MCF 10A (cell line): ENCODE data around the gene YARS1. TPM values are rescaled to one million over a fixed set of nuclear protein-coding genes. Genes with fewer than 3 reads are reported as not detected.

Experiments
- BruUV-seq: library from RNA; stranded (reverse); fragments of 400-500 nt; replicated peaks from 2 replicates; lab custom pipeline; 2021; lab: Mats Ljungman, UMichigan
- CTCF ChIA-PET: fragments of 300-600 bp; sonication (Branson Sonifier 250); formaldehyde crosslinking; extraction: SDS; loops from one replicate; lab custom pipeline; 2021; ENCODE audit warnings: antibody characterized with exemption, inconsistent platforms; lab: Yijun Ruan, JAX
- POLR2A ChIA-PET: fragments of 300-600, 350-650 bp; sonication (Branson Sonifier 250); formaldehyde crosslinking; extraction: SDS; loops from one replicate; lab custom pipeline; 2020; ENCODE audit warnings: antibody characterized with exemption, inconsistent platforms; lab: Yijun Ruan, JAX
- DNase-seq: peaks from one replicate; pipeline ENCODE4 v3.0.0-alpha.2; 2018; ENCODE audit not compliant: unreplicated experiment
- H3K27ac Mint-ChIP-seq: one replicate; pipeline ENCODE4 v1.8.0; 2022; ENCODE audit warnings: mild to moderate bottlenecking, low read depth, mixed read lengths; ENCODE audit not compliant: unreplicated experiment
- H3K27me3 Mint-ChIP-seq: one replicate; pipeline ENCODE4 v1.8.0; 2022; ENCODE audit warnings: mixed read lengths; ENCODE audit not compliant: insufficient read depth, unreplicated experiment
- H3K36me3 Mint-ChIP-seq: one replicate; pipeline ENCODE4 v1.8.0; 2022; ENCODE audit warnings: mild to moderate bottlenecking, moderate library complexity, mixed read lengths; ENCODE audit not compliant: insufficient read depth, unreplicated experiment
- H3K4me1 Mint-ChIP-seq: one replicate; pipeline ENCODE4 v1.8.0; 2022; ENCODE audit warnings: mixed read lengths; ENCODE audit not compliant: insufficient read depth, unreplicated experiment
- H3K4me3 Mint-ChIP-seq: one replicate; pipeline ENCODE4 v1.8.0; 2022; ENCODE audit warnings: mild to moderate bottlenecking, moderate library complexity, mixed read lengths; ENCODE audit not compliant: unreplicated experiment
- H3K9me3 Mint-ChIP-seq: one replicate; pipeline ENCODE4 v1.8.0; 2022; ENCODE audit warnings: mixed read lengths; ENCODE audit not compliant: unreplicated experiment
- CTCF ChIP-seq: fragments of 200-600 bp; IDR thresholded peaks from one replicate; pipeline ENCODE4 v1.8.0; 2022; ENCODE audit warnings: antibody characterized with exemption, mild to moderate bottlenecking; ENCODE audit not compliant: unreplicated experiment
- intact Hi-C: fragments of 100-400 bp; cut with micrococcal nuclease; formaldehyde crosslinking; loops from 2 replicates; pipeline ENCODE4 v1.14.1; 2022
- total RNA-seq: library from RNA; stranded (reverse); gene quantifications from 2 replicates; pipeline ENCODE4 v1.2.3, GENCODE V29; 2022

Gene YARS1
- total RNA-seq, 1 experiment from 2014 or later = 372 TPM

DNA sequence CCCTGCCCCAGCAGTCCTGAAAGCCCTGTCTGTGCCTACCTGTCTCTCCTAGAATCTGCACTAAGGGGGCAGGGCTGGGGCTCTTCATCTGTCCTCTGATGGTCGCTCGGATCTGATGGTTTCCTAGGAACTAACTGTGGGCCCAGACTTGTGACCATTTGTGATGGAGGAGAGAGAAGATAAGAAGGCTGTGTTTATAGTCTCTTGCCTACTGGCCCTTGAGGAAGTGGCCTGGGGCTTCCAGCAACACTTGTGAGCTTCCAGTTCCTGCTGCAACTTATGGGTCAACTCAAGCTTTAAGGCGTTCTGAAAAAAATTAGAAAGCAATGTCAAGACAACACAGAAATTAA is 61.4 kb downstream of the YARS1 start:
- TF ChIP-seq CTCF = no peak
- ChIA-PET POLR2A (interaction anchor here (0.7 to 9.8 kb wide), 11 partner anchors 12 to 105 kb away, joined by 3 to 70 read pairs (median 10); partner anchors contain the start of genes RBBP4, S100PBP and YARS1), CTCF (interaction anchor here (0.9 to 1.7 kb wide), 6 partner anchors 12 to 50 kb away, joined by 3 to 11 read pairs (median 4); no protein-coding TSS in a partner anchor)
- peaks cover 4% of the 10 kb centered on the region for H3K36me3 Mint-ChIP-seq
- peak overlapping the region; percentile 70 for H3K27ac Mint-ChIP-seq
- H3K27me3 Mint-ChIP-seq = no peaks in the 10 kb centered on the region
- H3K9me3 Mint-ChIP-seq = no peaks in the 10 kb centered on the region
- intact Hi-C loops = no loop called here
- peak overlapping the region; percentile 96 for H3K4me3 Mint-ChIP-seq
- no TSS peak for BruUV-seq
- peaks cover 34% of the 10 kb centered on the region for H3K4me1 Mint-ChIP-seq
- no peak for DNase-seq

DNA sequence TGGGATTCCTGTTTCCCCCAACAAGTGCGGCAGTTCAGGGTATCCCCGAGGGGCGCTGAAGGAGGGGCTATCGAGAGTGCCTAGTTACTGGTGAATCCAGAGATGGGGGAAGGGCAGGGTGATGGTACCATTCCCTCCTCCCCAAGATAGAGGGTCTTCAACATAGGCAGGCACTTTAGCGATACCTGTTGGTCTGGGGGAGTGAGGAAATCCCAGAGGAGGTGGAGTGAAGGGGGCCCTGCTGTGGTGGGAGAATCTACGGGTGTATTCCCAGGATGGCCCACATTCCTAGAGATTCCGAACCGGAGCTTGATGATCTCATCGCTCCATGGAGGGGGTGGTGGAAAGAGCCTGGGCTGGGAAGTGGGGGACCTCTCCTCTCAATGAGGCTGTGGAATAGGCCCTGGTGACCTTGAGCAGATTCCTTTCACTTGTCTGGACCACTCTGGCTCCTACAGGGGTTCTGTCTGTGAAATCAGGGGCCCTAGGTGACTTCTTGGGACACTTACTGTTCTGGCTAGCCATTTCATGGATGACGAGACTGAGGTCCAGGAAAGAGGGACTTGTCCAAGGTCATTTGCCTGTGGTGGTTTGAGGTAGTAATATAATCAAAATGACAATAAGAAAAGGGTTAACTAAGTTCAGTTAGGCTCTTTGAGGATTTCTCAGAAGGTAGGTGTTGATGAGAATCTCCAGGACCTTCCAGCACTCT is 61.9 kb downstream of the YARS1 start:
- BruUV-seq = no TSS peak
- peaks cover 4% of the 10 kb centered on the region for H3K36me3 Mint-ChIP-seq
- intact Hi-C loops = no loop called here
- no peaks in the 10 kb centered on the region for H3K27me3 Mint-ChIP-seq
- no peak for DNase-seq
- no peaks in the 10 kb centered on the region for H3K9me3 Mint-ChIP-seq
- H3K27ac Mint-ChIP-seq = peak overlapping the region; percentile 71
- TF ChIP-seq CTCF = no peak
- ChIA-PET CTCF (interaction anchor here (0.8 to 1.7 kb wide), 7 partner anchors 13 to 50 kb away, joined by 3 to 11 read pairs (median 4); no protein-coding TSS in a partner anchor), POLR2A (interaction anchor here (0.8 to 9.8 kb wide), 13 partner anchors 9 to 104 kb away, joined by 3 to 70 read pairs (median 6); partner anchors contain the start of genes RBBP4, S100PBP and YARS1)
- H3K4me3 Mint-ChIP-seq = peak overlapping the region; percentile 96
- H3K4me1 Mint-ChIP-seq = peaks cover 31% of the 10 kb centered on the region

- Mint-ChIP-seq H3K27me3 (no peaks in the 10 kb centered on the region), H3K36me3 (peaks cover 4% of the 10 kb centered on the region), H3K27ac (peak overlapping the region; percentile 71), H3K4me1 (peaks cover 23% of the 10 kb centered on the region), H3K4me3 (peak overlapping the region; percentile 96), H3K9me3 (no peaks in the 10 kb centered on the region)
- ChIA-PET CTCF (interaction anchor here (0.6 to 1.3 kb wide), 4 partner anchors 13 to 42 kb away, joined by 3 to 5 read pairs (median 4); no protein-coding TSS in a partner anchor), POLR2A (interaction anchor here (0.8 to 9.8 kb wide), 18 partner anchors 9 to 104 kb away, joined by 3 to 70 read pairs (median 4); partner anchors contain the start of genes RBBP4, S100PBP and YARS1)
- TSS peak; percentile 38 for BruUV-seq
- DNase-seq = no peak
- intact Hi-C loops = no loop called here
- no peak for TF ChIP-seq CTCF
These were observed 62.7 kb downstream of the YARS1 start for GRCh38 chr1:32754317-32755097.
